PC-3 (cell line): ENCODE results near the gene ZNF343. TPM values are rescaled to one million over a fixed set of nuclear protein-coding genes. Genes with fewer than 3 reads are reported as not detected.
"Not testable (repeated sequence)": the region's sequence is repeated elsewhere in the genome, so short reads cannot be mapped to it uniquely, and the experiment has no call there.

Source experiments
- ATAC-seq: fragments of 200-7000 bp; cut with Tn5 transposase; 2 replicates; pipeline ENCODE4 v1.9.1; 2020; ENCODE audit warnings: mild to moderate bottlenecking, moderate library complexity
- BruUV-seq: library from RNA; stranded (reverse); fragments of 400-500 nt; replicated peaks from 2 replicates; lab custom pipeline; 2021; lab: Mats Ljungman, UMichigan
- CTCF ChIA-PET: fragments of 300-600 bp; sonication (Branson Sonifier 250); formaldehyde crosslinking; loops from one replicate; lab custom pipeline; 2022; ENCODE audit warnings: antibody characterized with exemption; lab: Charles Lee
- POLR2A ChIA-PET: fragments of 300-600 bp; sonication (Branson Sonifier 250); formaldehyde crosslinking; loops from one replicate; lab custom pipeline; 2022; ENCODE audit warnings: antibody characterized with exemption; ENCODE audit not compliant: unreplicated experiment; lab: Charles Lee
- DNase-seq: peaks from one replicate; pipeline ENCODE4 v3.0.0-alpha.2; 2015
- H2AFZ ChIP-seq: fragments of 300-600 bp; sonication (generic); 2 replicates; pipeline ENCODE4 v1.6.0; 2016; ENCODE audit warnings: antibody characterized with exemption, low read length
- H3F3A ChIP-seq: fragments of 300-600 bp; sonication (generic); one replicate; pipeline ENCODE4 v1.6.0; 2017; ENCODE audit warnings: antibody characterized with exemption, low read length, control low read depth, mild to moderate bottlenecking; ENCODE audit not compliant: unreplicated experiment
- H3K27ac ChIP-seq: fragments of 300-600 bp; sonication (generic); 2 replicates; pipeline ENCODE4 v1.5.1; 2016; ENCODE audit warnings: mild to moderate bottlenecking, low read length
- H3K27me3 ChIP-seq: fragments of 300-600 bp; sonication (generic); 2 replicates; pipeline ENCODE4 v1.6.1; 2016; ENCODE audit warnings: low read length, mixed read lengths
- H3K36me3 ChIP-seq: fragments of 300-600 bp; sonication (generic); 2 replicates; pipeline ENCODE4 v1.6.1; 2016; ENCODE audit warnings: low read depth, mixed run types, low read length, mixed read lengths
- H3K4me1 ChIP-seq: fragments of 300-600 bp; sonication (generic); 2 replicates; pipeline ENCODE4 v1.5.1; 2016; ENCODE audit warnings: low read length; ENCODE audit not compliant: insufficient read depth
- H3K4me2 ChIP-seq: fragments of 300-600 bp; sonication (generic); 2 replicates; pipeline ENCODE4 v1.6.0; 2016; ENCODE audit warnings: low read length
- H3K4me3 ChIP-seq: fragments of 300-600 bp; sonication (generic); 2 replicates; pipeline ENCODE4 v1.5.1; 2016; ENCODE audit warnings: mild to moderate bottlenecking, low read length, mixed read lengths
- H3K79me2 ChIP-seq: fragments of 300-600 bp; sonication (generic); 2 replicates; pipeline ENCODE4 v1.6.1; 2017; ENCODE audit warnings: low read length, mixed read lengths
- H3K9ac ChIP-seq: fragments of 300-600 bp; sonication (generic); 2 replicates; pipeline ENCODE4 v1.6.0; 2016; ENCODE audit warnings: mild to moderate bottlenecking, low read length
- H3K9me2 ChIP-seq: fragments of 300-600 bp; sonication (generic); replicated peaks from 2 replicates; pipeline ENCODE4 v1.6.1; 2016; ENCODE audit warnings: mixed run types, low read length, mixed read lengths
- H3K9me3 ChIP-seq: fragments of 300-600 bp; sonication (generic); 2 replicates; pipeline ENCODE4 v1.6.1; 2016; ENCODE audit warnings: low read length, mixed read lengths
- H4K20me1 ChIP-seq: fragments of 300-600 bp; sonication (generic); 2 replicates; pipeline ENCODE4 v1.6.1; 2016; ENCODE audit warnings: low read length, mixed read lengths
- CTCF ChIP-seq: fragments of 300-600 bp; sonication (generic); conservative IDR thresholded peaks from 2 replicates; pipeline ENCODE4 v1.5.1; 2017; ENCODE audit warnings: antibody characterized with exemption, low read depth, mild to moderate bottlenecking, low read length
- EZH2 ChIP-seq: fragments of 300-600 bp; sonication (generic); IDR thresholded peaks from one replicate; pipeline ENCODE4 v1.6.1; 2017; ENCODE audit warnings: antibody characterized with exemption, mild to moderate bottlenecking, low read length; ENCODE audit not compliant: unreplicated experiment
- intact Hi-C: fragments of 100-400 bp; cut with micrococcal nuclease; formaldehyde crosslinking; loops from 2 replicates; pipeline ENCODE4 v1.9.0; 2023
- total RNA-seq: library from RNA; depleted of rRNA; stranded (reverse); fragments of >200 nt; gene quantifications from 2 replicates; pipeline ENCODE4 v1.2.3, GENCODE V29; 2014

ZNF343 gene
- total RNA-seq, 1 experiment from 2014 or later = 7.7 TPM

GRCh38 chr20:2524709-2525506, 16.2 kb upstream of the ZNF343 start:
- Histone ChIP-seq H4K20me1 (no peaks in the 10 kb centered on the region), H3K4me2 (peak overlapping the region; percentile 82), H3K79me2 (no peaks in the 10 kb centered on the region), H3F3A (no peaks in the 10 kb centered on the region), H3K36me3 (no peaks in the 10 kb centered on the region), H3K27ac (no peak overlapping the region), H3K9me2 (no peaks in the 10 kb centered on the region), H3K9ac (peak overlapping the region; percentile 74), H3K9me3 (no peaks in the 10 kb centered on the region), H3K4me1 (no peaks in the 10 kb centered on the region), H2AFZ (peak overlapping the region; percentile 94), H3K4me3 (peak overlapping the region; percentile 75), H3K27me3 (peaks cover 20% of the 10 kb centered on the region)
- POLR2A ChIA-PET = no interaction called here
- CTCF ChIA-PET = interaction anchor here (0.6 to 1.0 kb wide), 6 partner anchors 10 to 193 kb away, joined by 3 to 6 read pairs (median 3); no protein-coding TSS in a partner anchor
- TF ChIP-seq CTCF = peak; percentile 23; the same call in 1 of the 2 replicates
- no peak for TF ChIP-seq EZH2
- ATAC-seq = peak; percentile 60
- DNase-seq = peak; percentile 30
- intact Hi-C loops = loop anchor here (2.0 to 5.0 kb wide), 3 partner anchors 107 to 150 kb away; no protein-coding TSS in a partner anchor
- BruUV-seq = no TSS peak

GRCh38 chr20:2523919-2524708, 15.4 kb upstream of the ZNF343 start:
- ChIA-PET POLR2A (no interaction called here), CTCF (interaction anchor here (0.6 to 1.0 kb wide), 6 partner anchors 15 to 229 kb away, joined by 3 to 6 read pairs (median 3); no protein-coding TSS in a partner anchor)
- Histone ChIP-seq H4K20me1 (no peaks in the 10 kb centered on the region), H3K4me1 (no peaks in the 10 kb centered on the region), H3F3A (no peaks in the 10 kb centered on the region), H3K9me3 (no peaks in the 10 kb centered on the region), H3K4me3 (peak overlapping the region; percentile 75), H3K27me3 (peaks cover 15% of the 10 kb centered on the region), H3K27ac (no peak overlapping the region), H3K36me3 (no peaks in the 10 kb centered on the region), H3K9ac (peak overlapping the region; percentile 74), H3K9me2 (no peaks in the 10 kb centered on the region), H3K79me2 (no peaks in the 10 kb centered on the region), H2AFZ (peak overlapping the region; percentile 94), H3K4me2 (peak overlapping the region; percentile 82)
- intact Hi-C loops = loop anchor here (2.0 to 5.0 kb wide), 2 partner anchors 123 to 151 kb away; no protein-coding TSS in a partner anchor
- ATAC-seq (peak; percentile 77), DNase-seq (peak; percentile 82)
- peak; percentile 98 for TF ChIP-seq CTCF
- no peak for TF ChIP-seq EZH2
- BruUV-seq = no TSS peak

GRCh38 chr20:2522826-2523429, 14.2 kb upstream of the ZNF343 start:
- H3K4me2 ChIP-seq, H3K9me3 ChIP-seq, H3K27me3 ChIP-seq, H3K36me3 ChIP-seq, H3K27ac ChIP-seq, H2AFZ ChIP-seq, H3K9me2 ChIP-seq, H3K79me2 ChIP-seq, DNase-seq, H3K9ac ChIP-seq, BruUV-seq, H3K4me3 ChIP-seq, H3K4me1 ChIP-seq, ATAC-seq, H3F3A ChIP-seq, H4K20me1 ChIP-seq: not testable (repeated sequence)
- intact Hi-C loops = loop anchor here (5.0 kb wide), 1 partner anchor 124 kb away; no protein-coding TSS in a partner anchor
- ChIA-PET CTCF (interaction anchor here (0.5 to 0.8 kb wide), 6 partner anchors 13 to 211 kb away, joined by 3 to 7 read pairs (median 3); partner anchors contain the start of gene ZNF343), POLR2A (interaction anchor here (0.6 kb wide), 1 partner anchor 10 kb away, joined by 3 read pairs; no protein-coding TSS in a partner anchor)
